PC-9 (cell line): Measurements from ENCODE around the gene EIF2D. TPM values are rescaled to one million over a fixed set of nuclear protein-coding genes. Genes with fewer than 3 reads are reported as not detected.

Experiments used
- BruUV-seq: library from RNA; stranded (reverse); fragments of 400-500 nt; replicated peaks from 2 replicates; lab custom pipeline; 2021; lab: Mats Ljungman, UMichigan
- CTCF ChIA-PET: fragments of 300-600 bp; sonication (Branson Sonifier 250); formaldehyde crosslinking; loops from one replicate; lab custom pipeline; 2022; ENCODE audit warnings: antibody characterized with exemption; lab: Charles Lee
- POLR2A ChIA-PET: fragments of 300-600 bp; sonication (Branson Sonifier 250); formaldehyde crosslinking; loops from one replicate; lab custom pipeline; 2022; ENCODE audit warnings: antibody characterized with exemption; ENCODE audit not compliant: unreplicated experiment; lab: Charles Lee
- DNase-seq, 2 experiments: peaks; one replicate each; pipeline versions ENCODE4 v3.0.0 to v3.0.0-alpha.2; 2015 to 2022; ENCODE audit warnings: mixed read lengths in 1 of 2
- H2AFZ ChIP-seq: fragments of 200-600 bp; sonication (generic); 2 replicates; pipeline ENCODE4 v1.8.1; 2017; ENCODE audit warnings: antibody characterized with exemption
- H3F3A ChIP-seq: fragments of 200-600 bp; sonication (generic); 2 replicates; pipeline ENCODE4 v1.8.1; 2017; ENCODE audit warnings: antibody characterized with exemption, mild to moderate bottlenecking, low read depth; ENCODE audit not compliant: insufficient read depth
- H3K27ac ChIP-seq: fragments of 200-600 bp; sonication (generic); 2 replicates; pipeline ENCODE4 v1.6.1; 2016; ENCODE audit warnings: mixed run types
- H3K27me3 ChIP-seq: fragments of 200-600 bp; sonication (generic); 2 replicates; pipeline ENCODE4 v1.6.1; 2016; ENCODE audit warnings: low read depth, mixed run types; ENCODE audit not compliant: insufficient read depth
- H3K36me3 ChIP-seq: fragments of 200-600 bp; sonication (generic); 2 replicates; pipeline ENCODE4 v1.6.1; 2016; ENCODE audit warnings: low read depth, mixed run types
- H3K4me1 ChIP-seq: fragments of 200-600 bp; sonication (generic); replicated peaks from 2 replicates; pipeline ENCODE4 v1.6.1; 2016; ENCODE audit warnings: mixed run types; ENCODE audit not compliant: insufficient read depth
- H3K4me2 ChIP-seq: fragments of 200-600 bp; sonication (generic); 2 replicates; pipeline ENCODE4 v1.6.1; 2017; ENCODE audit warnings: mixed run types
- H3K4me3 ChIP-seq: fragments of 200-600 bp; sonication (generic); 2 replicates; pipeline ENCODE4 v1.6.1; 2016; ENCODE audit warnings: mixed run types
- H3K79me2 ChIP-seq: fragments of 200-600 bp; sonication (generic); 2 replicates; pipeline ENCODE4 v1.6.1; 2017; ENCODE audit warnings: low read depth, mixed run types
- H3K9me2 ChIP-seq: fragments of 200-600 bp; sonication (generic); 2 replicates; pipeline ENCODE4 v1.8.1; 2017; ENCODE audit warnings: mild to moderate bottlenecking; ENCODE audit not compliant: insufficient read depth
- H3K9me3 ChIP-seq: fragments of 200-600 bp; sonication (generic); 2 replicates; pipeline ENCODE4 v1.8.1; 2016; ENCODE audit warnings: low read depth; ENCODE audit not compliant: insufficient read depth
- H4K20me1 ChIP-seq: fragments of 200-600 bp; sonication (generic); 2 replicates; pipeline ENCODE4 v1.8.1; 2017; ENCODE audit not compliant: insufficient read depth
- CTCF ChIP-seq: fragments of 200-600 bp; sonication (generic); conservative IDR thresholded peaks from 2 replicates; pipeline ENCODE4 v1.6.1; 2017; ENCODE audit warnings: mixed run types, antibody characterized with exemption, mild to moderate bottlenecking, moderate library complexity
- EZH2 ChIP-seq: fragments of 200-600 bp; sonication (generic); IDR thresholded peaks from 2 replicates; pipeline ENCODE4 v1.8.0; 2017; ENCODE audit warnings: antibody characterized with exemption, low read depth
- intact Hi-C: fragments of 100-400 bp; cut with micrococcal nuclease; formaldehyde crosslinking; loops from one replicate; pipeline ENCODE4 v1.10.0; 2022; ENCODE audit not compliant: unreplicated experiment
- total RNA-seq: library from RNA; stranded (reverse); gene quantifications from 2 replicates; pipeline ENCODE4 v1.2.3, GENCODE V29; 2021

The EIF2D gene
- total RNA-seq, 1 experiment from 2014 or later = 59.0 TPM

- Histone ChIP-seq H2AFZ (no peak overlapping the region), H3K4me2 (no peak overlapping the region), H3K79me2 (no peaks in the 10 kb centered on the region), H3F3A (0 out of 2 replicates have a peak, but pooled peaks cover 6% of the 10 kb centered on the region), H3K4me1 (peaks cover 10% of the 10 kb centered on the region), H3K4me3 (no peak overlapping the region), H3K27ac (no peak overlapping the region), H3K9me2 (no peaks in the 10 kb centered on the region), H3K9me3 (no peaks in the 10 kb centered on the region), H3K27me3 (no peaks in the 10 kb centered on the region), H3K36me3 (no peaks in the 10 kb centered on the region), H4K20me1 (no peaks in the 10 kb centered on the region)
- CTCF ChIA-PET = interaction anchor here (1.7 kb wide), 1 partner anchor 10 kb away, joined by 5 read pairs; no protein-coding TSS in a partner anchor
- no TSS peak for BruUV-seq
- TF ChIP-seq CTCF = no peak
- TF ChIP-seq EZH2 = no peak
- POLR2A ChIA-PET = no interaction called here
- no peak for DNase-seq
- intact Hi-C loops = no loop called here
Observed at GRCh38 chr1:206653715-206654459, 41.6 kb upstream of the EIF2D start.

- Histone ChIP-seq H3K4me1 (peaks cover 10% of the 10 kb centered on the region), H3K4me2 (no peak overlapping the region), H2AFZ (no peak overlapping the region), H3K4me3 (no peak overlapping the region), H3K27me3 (no peaks in the 10 kb centered on the region), H4K20me1 (no peaks in the 10 kb centered on the region), H3F3A (0 out of 2 replicates have a peak, but pooled peaks cover 6% of the 10 kb centered on the region), H3K27ac (no peak overlapping the region), H3K79me2 (no peaks in the 10 kb centered on the region), H3K36me3 (no peaks in the 10 kb centered on the region), H3K9me3 (no peaks in the 10 kb centered on the region), H3K9me2 (no peaks in the 10 kb centered on the region)
- CTCF ChIA-PET = no interaction called here
- TF ChIP-seq EZH2 = no peak
- TF ChIP-seq CTCF = no peak
- intact Hi-C loops = no loop called here
- no TSS peak for BruUV-seq
- POLR2A ChIA-PET = interaction anchor here (0.6 kb wide), 1 partner anchor 372 kb away, joined by 3 read pairs; no protein-coding TSS in a partner anchor
- no peak for DNase-seq
Observed at GRCh38 chr1:206651958-206652890, 40.0 kb upstream of the EIF2D start.

- Histone ChIP-seq H3K4me2 (no peak overlapping the region), H3K27ac (no peak overlapping the region), H2AFZ (no peak overlapping the region), H4K20me1 (no peaks in the 10 kb centered on the region), H3K9me2 (no peaks in the 10 kb centered on the region), H3F3A (0 out of 2 replicates have a peak, but pooled peaks cover 6% of the 10 kb centered on the region), H3K4me3 (no peak overlapping the region), H3K36me3 (no peaks in the 10 kb centered on the region), H3K79me2 (no peaks in the 10 kb centered on the region), H3K9me3 (no peaks in the 10 kb centered on the region), H3K4me1 (peaks cover 10% of the 10 kb centered on the region), H3K27me3 (no peaks in the 10 kb centered on the region)
- BruUV-seq = no TSS peak
- DNase-seq = no peak
- CTCF ChIA-PET = no interaction called here
- intact Hi-C loops = no loop called here
- TF ChIP-seq CTCF = no peak
- no peak for TF ChIP-seq EZH2
- POLR2A ChIA-PET = no interaction called here
Observed at GRCh38 chr1:206651014-206651413, 38.7 kb upstream of the EIF2D start.
